Neural progenitor cell (in vitro differentiated cells): ENCODE measurements around the gene FGFBP2. TPM values are rescaled to one million over a fixed set of nuclear protein-coding genes. Genes with fewer than 3 reads are reported as not detected.
A peak's percentile ranks its signal among the peaks of the same experiment; 100 is the strongest.

ENCODE experiments used
- DNase-seq: peaks from one replicate; pipeline ENCODE4 v3.0.0-alpha.2; 2016; ENCODE audit warnings: low spot score
- H2AFZ ChIP-seq: fragments of 200-600 bp; sonication (generic); replicated peaks from 2 replicates; pipeline ENCODE4 v1.6.1; 2016; ENCODE audit warnings: antibody characterized with exemption
- H3F3A ChIP-seq: fragments of 200-600 bp; sonication (generic); 2 replicates; pipeline ENCODE4 v1.6.1; 2016; ENCODE audit warnings: antibody characterized with exemption, low read depth
- H3K27ac ChIP-seq: fragments of 200-600 bp; sonication (generic); 2 replicates; pipeline ENCODE4 v1.5.1; 2016; ENCODE audit warnings: mild to moderate bottlenecking
- H3K27me3 ChIP-seq: fragments of 200-600 bp; sonication (generic); 2 replicates; pipeline ENCODE4 v1.6.1; 2016; ENCODE audit warnings: mild to moderate bottlenecking, moderate library complexity
- H3K36me3 ChIP-seq: fragments of 200-600 bp; sonication (generic); 2 replicates; pipeline ENCODE4 v1.5.1; 2016
- H3K4me1 ChIP-seq: fragments of 200-600 bp; sonication (generic); 2 replicates; pipeline ENCODE4 v1.6.1; 2016; ENCODE audit warnings: mixed run types
- H3K4me2 ChIP-seq: fragments of 200-600 bp; sonication (generic); 2 replicates; pipeline ENCODE4 v1.6.1; 2016
- H3K4me3 ChIP-seq: fragments of 200-600 bp; sonication (generic); 2 replicates; pipeline ENCODE4 v1.5.1; 2016
- H3K79me2 ChIP-seq: fragments of 200-600 bp; sonication (generic); 2 replicates; pipeline ENCODE4 v1.6.1; 2016; ENCODE audit warnings: low read depth
- H3K9ac ChIP-seq: fragments of 200-600 bp; sonication (generic); 2 replicates; pipeline ENCODE4 v1.6.1; 2016
- H3K9me3 ChIP-seq: fragments of 200-600 bp; sonication (generic); 2 replicates; pipeline ENCODE4 v1.5.1; 2016; ENCODE audit warnings: low read depth
- H4K20me1 ChIP-seq: fragments of 200-600 bp; sonication (generic); 2 replicates; pipeline ENCODE4 v1.6.1; 2016; ENCODE audit warnings: low read depth
- H3K27ac Mint-ChIP-seq: 3 replicates; pipeline ENCODE4 v1.8.0; 2021; ENCODE audit warnings: mixed read lengths
- H3K27me3 Mint-ChIP-seq: 2 replicates; pipeline ENCODE4 v1.8.0; 2022; ENCODE audit warnings: low read depth, mild to moderate bottlenecking, inconsistent platforms, moderate library complexity, mixed read lengths; ENCODE audit not compliant: insufficient read depth
- H3K36me3 Mint-ChIP-seq: 3 replicates; pipeline ENCODE4 v1.8.0; 2021; ENCODE audit warnings: mixed read lengths
- H3K4me1 Mint-ChIP-seq: 3 replicates; pipeline ENCODE4 v1.8.0; 2021; ENCODE audit warnings: mixed read lengths
- H3K4me3 Mint-ChIP-seq: 3 replicates; pipeline ENCODE4 v1.8.0; 2021; ENCODE audit warnings: mild to moderate bottlenecking, moderate library complexity, mixed read lengths
- H3K9me3 Mint-ChIP-seq: 3 replicates; pipeline ENCODE4 v1.8.0; 2020; ENCODE audit warnings: mixed read lengths
- EZH2 ChIP-seq: fragments of 200-600 bp; sonication (generic); IDR thresholded peaks from 2 replicates; pipeline ENCODE4 v1.6.1; 2017; ENCODE audit warnings: antibody characterized with exemption, mild to moderate bottlenecking, moderate library complexity
- EZH2phosphoT487 ChIP-seq: fragments of 200-600 bp; sonication (generic); IDR thresholded peaks from 2 replicates; pipeline ENCODE4 v1.6.1; 2017; ENCODE audit warnings: antibody characterized with exemption
- total RNA-seq: library from RNA; depleted of rRNA; stranded (reverse); fragments of >200 nt; gene quantifications from 2 replicates; pipeline ENCODE4 v1.2.3, GENCODE V29; 2015; ENCODE audit warnings: low replicate concordance
- TF ChIP-seq, protein P1 (sequence below): fragments of 200-600 bp; sonication (generic); IDR thresholded peaks from 2 replicates; pipeline ENCODE4 v1.5.1; 2017; ENCODE audit warnings: antibody characterized with exemption, mild to moderate bottlenecking

The FGFBP2 gene
- total RNA-seq, 1 donor from 2014 or later = 1.6 TPM

- peaks cover 3% of the 10 kb centered on the region for H3K9me3 Mint-ChIP-seq
- no peaks in the 10 kb centered on the region for H3K4me1 Mint-ChIP-seq
These were observed 31.3 kb downstream of the FGFBP2 start for GRCh38 chr4:15931451-15932210.

GRCh38 chr4:15930314-15930713 lies 32.7 kb downstream of the FGFBP2 start:
- Histone ChIP-seq H3K27me3 (no peaks in the 10 kb centered on the region), H3K36me3 (no peaks in the 10 kb centered on the region), H3K9ac (no peak overlapping the region), H2AFZ (no peak overlapping the region), H3K4me2 (no peak overlapping the region), H3K4me3 (no peak overlapping the region), H3K9me3 (no peaks in the 10 kb centered on the region), H3K79me2 (no peaks in the 10 kb centered on the region), H3F3A (no peaks in the 10 kb centered on the region), H3K27ac (no peak overlapping the region), H3K4me1 (no peaks in the 10 kb centered on the region), H4K20me1 (no peaks in the 10 kb centered on the region)
- H3K9me3 Mint-ChIP-seq = peaks cover 3% of the 10 kb centered on the region
- H3K27ac Mint-ChIP-seq = no peak overlapping the region
- H3K4me3 Mint-ChIP-seq = no peak overlapping the region
- H3K36me3 Mint-ChIP-seq = no peaks in the 10 kb centered on the region
- no peak for DNase-seq
- no peaks in the 10 kb centered on the region for H3K4me1 Mint-ChIP-seq
- peaks cover 3% of the 10 kb centered on the region for H3K27me3 Mint-ChIP-seq
- TF ChIP-seq EZH2phosphoT487 = no peak
- TF ChIP-seq, protein P1, sequence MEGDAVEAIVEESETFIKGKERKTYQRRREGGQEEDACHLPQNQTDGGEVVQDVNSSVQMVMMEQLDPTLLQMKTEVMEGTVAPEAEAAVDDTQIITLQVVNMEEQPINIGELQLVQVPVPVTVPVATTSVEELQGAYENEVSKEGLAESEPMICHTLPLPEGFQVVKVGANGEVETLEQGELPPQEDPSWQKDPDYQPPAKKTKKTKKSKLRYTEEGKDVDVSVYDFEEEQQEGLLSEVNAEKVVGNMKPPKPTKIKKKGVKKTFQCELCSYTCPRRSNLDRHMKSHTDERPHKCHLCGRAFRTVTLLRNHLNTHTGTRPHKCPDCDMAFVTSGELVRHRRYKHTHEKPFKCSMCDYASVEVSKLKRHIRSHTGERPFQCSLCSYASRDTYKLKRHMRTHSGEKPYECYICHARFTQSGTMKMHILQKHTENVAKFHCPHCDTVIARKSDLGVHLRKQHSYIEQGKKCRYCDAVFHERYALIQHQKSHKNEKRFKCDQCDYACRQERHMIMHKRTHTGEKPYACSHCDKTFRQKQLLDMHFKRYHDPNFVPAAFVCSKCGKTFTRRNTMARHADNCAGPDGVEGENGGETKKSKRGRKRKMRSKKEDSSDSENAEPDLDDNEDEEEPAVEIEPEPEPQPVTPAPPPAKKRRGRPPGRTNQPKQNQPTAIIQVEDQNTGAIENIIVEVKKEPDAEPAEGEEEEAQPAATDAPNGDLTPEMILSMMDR = no peak
- TF ChIP-seq EZH2 = no peak

More at GRCh38 chr4:15931451-15932210, 31.3 kb downstream of the FGFBP2 start:
- H3K9ac ChIP-seq = no peak overlapping the region
- H3K4me3 ChIP-seq = no peak overlapping the region
- H3K4me1 ChIP-seq = no peaks in the 10 kb centered on the region
- H3F3A ChIP-seq = no peaks in the 10 kb centered on the region
- no peak overlapping the region for H3K27ac ChIP-seq
- TF ChIP-seq, protein P1 = no peak
- TF ChIP-seq EZH2 (no peak), EZH2phosphoT487 (no peak)
- Mint-ChIP-seq H3K4me3 (no peak overlapping the region), H3K27ac (no peak overlapping the region), H3K36me3 (no peaks in the 10 kb centered on the region), H3K27me3 (peaks cover 2% of the 10 kb centered on the region)
- no peaks in the 10 kb centered on the region for H3K36me3 ChIP-seq
- no peaks in the 10 kb centered on the region for H4K20me1 ChIP-seq
- no peaks in the 10 kb centered on the region for H3K79me2 ChIP-seq
- DNase-seq = no peak
- H3K4me2 ChIP-seq = no peak overlapping the region
- no peak overlapping the region for H2AFZ ChIP-seq
- no peaks in the 10 kb centered on the region for H3K27me3 ChIP-seq
- no peaks in the 10 kb centered on the region for H3K9me3 ChIP-seq

- Mint-ChIP-seq H3K36me3 (no peaks in the 10 kb centered on the region), H3K27ac (no peak overlapping the region), H3K9me3 (peaks cover 3% of the 10 kb centered on the region), H3K4me1 (no peaks in the 10 kb centered on the region), H3K4me3 (no peak overlapping the region), H3K27me3 (peaks cover 3% of the 10 kb centered on the region)
- H3K9me3 ChIP-seq = no peaks in the 10 kb centered on the region
- H3K9ac ChIP-seq = no peak overlapping the region
- H3K27ac ChIP-seq = no peak overlapping the region
- H3K4me1 ChIP-seq = no peaks in the 10 kb centered on the region
- H3F3A ChIP-seq = no peaks in the 10 kb centered on the region
- no peak overlapping the region for H3K4me3 ChIP-seq
- no peaks in the 10 kb centered on the region for H3K79me2 ChIP-seq
- no peak overlapping the region for H3K4me2 ChIP-seq
- H4K20me1 ChIP-seq = no peaks in the 10 kb centered on the region
- H3K27me3 ChIP-seq = no peaks in the 10 kb centered on the region
- H3K36me3 ChIP-seq = no peaks in the 10 kb centered on the region
- TF ChIP-seq, protein P1 = no peak
- TF ChIP-seq EZH2 (no peak), EZH2phosphoT487 (no peak)
- DNase-seq = no peak
- peak overlapping the region; percentile 42 for H2AFZ ChIP-seq
These were observed 33.4 kb downstream of the FGFBP2 start for GRCh38 chr4:15929540-15929939.
